ENCODE measurements around the gene PXN.

DNA sequence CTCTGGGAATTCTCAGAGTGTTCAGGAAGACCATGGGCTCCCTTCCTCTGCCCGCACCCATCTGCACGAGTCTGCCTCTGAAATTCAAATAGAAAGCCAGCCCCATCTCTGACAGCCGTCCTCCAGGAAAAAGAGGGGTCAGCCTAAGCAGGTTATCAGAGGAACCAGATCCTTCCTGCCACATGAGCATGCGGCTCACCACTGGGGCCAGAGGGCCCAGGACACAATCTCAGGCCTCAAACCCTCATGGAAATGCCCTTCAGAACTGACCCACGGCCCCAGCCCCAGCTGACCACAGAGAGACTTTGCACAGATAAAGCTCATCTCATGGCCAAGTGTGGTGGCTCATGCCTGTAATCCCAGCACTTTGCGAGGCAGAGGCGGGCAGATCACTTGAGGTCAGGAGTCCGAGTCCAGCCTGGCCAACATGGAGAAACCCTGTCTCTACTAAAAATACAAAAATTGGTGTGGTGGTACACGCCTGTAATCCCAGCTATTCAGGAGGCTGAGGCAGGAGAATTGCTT lies 23.2 kb downstream of the PXN start:
- TF ChIP-seq, protein P1, sequence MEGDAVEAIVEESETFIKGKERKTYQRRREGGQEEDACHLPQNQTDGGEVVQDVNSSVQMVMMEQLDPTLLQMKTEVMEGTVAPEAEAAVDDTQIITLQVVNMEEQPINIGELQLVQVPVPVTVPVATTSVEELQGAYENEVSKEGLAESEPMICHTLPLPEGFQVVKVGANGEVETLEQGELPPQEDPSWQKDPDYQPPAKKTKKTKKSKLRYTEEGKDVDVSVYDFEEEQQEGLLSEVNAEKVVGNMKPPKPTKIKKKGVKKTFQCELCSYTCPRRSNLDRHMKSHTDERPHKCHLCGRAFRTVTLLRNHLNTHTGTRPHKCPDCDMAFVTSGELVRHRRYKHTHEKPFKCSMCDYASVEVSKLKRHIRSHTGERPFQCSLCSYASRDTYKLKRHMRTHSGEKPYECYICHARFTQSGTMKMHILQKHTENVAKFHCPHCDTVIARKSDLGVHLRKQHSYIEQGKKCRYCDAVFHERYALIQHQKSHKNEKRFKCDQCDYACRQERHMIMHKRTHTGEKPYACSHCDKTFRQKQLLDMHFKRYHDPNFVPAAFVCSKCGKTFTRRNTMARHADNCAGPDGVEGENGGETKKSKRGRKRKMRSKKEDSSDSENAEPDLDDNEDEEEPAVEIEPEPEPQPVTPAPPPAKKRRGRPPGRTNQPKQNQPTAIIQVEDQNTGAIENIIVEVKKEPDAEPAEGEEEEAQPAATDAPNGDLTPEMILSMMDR (IDR thresholded peaks at IDR 0.05) = no peak
- TF ChIP-seq EZH2 (IDR thresholded peaks at IDR 0.05) = no peak
- TF ChIP-seq EZH2phosphoT487 (IDR thresholded peaks at IDR 0.05) = no peak
